ENCODE data around the gene PARVB.

PARVB gene

DNA sequence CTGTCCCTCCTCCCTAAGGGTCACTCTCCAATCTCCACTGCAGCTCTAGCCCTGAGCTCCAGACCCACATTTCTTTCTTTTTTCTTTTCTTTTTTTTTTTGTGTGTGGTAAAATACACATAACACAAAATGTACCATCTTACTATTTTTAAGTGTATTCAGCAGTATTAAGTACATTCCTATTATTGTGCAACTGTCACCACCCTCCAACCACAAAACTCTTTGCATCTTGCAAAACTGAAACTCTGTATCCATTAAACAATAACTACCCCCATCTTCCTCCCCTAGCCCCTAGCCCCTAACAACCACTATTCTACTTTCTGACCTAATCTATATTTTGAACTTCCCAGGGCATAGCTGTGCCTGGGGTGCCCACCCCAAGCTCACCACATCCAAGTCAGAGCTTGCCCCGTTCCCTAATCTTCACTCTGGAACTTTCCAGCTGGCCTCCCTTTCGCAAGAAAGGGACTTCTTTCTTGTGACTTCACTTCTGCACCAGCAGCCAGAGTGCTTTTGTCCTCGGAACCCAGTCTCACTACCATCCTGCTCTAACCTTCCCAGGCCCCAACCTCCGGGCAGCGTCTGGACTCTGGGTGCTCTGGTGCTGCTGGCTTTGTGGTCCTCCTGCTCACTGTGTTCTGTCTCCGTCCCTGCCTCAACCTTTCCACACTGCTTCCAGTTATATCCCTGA is 187.3 kb downstream of the PARVB start:
- TF ChIP-seq, protein P1, sequence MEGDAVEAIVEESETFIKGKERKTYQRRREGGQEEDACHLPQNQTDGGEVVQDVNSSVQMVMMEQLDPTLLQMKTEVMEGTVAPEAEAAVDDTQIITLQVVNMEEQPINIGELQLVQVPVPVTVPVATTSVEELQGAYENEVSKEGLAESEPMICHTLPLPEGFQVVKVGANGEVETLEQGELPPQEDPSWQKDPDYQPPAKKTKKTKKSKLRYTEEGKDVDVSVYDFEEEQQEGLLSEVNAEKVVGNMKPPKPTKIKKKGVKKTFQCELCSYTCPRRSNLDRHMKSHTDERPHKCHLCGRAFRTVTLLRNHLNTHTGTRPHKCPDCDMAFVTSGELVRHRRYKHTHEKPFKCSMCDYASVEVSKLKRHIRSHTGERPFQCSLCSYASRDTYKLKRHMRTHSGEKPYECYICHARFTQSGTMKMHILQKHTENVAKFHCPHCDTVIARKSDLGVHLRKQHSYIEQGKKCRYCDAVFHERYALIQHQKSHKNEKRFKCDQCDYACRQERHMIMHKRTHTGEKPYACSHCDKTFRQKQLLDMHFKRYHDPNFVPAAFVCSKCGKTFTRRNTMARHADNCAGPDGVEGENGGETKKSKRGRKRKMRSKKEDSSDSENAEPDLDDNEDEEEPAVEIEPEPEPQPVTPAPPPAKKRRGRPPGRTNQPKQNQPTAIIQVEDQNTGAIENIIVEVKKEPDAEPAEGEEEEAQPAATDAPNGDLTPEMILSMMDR (IDR thresholded peaks at IDR 0.05), result no peak
- Histone ChIP-seq H3K4me3 (peak overlapping the region; percentile 35), H3K27ac (peak overlapping the region; percentile 37 to 88)
- DNase-seq (ENCODE audit: low spot score), result peak; percentile 69

- peak; percentile 76 for DNase-seq (ENCODE audit: low spot score)
- peak overlapping the region; percentile 37 to 88 for H3K27ac ChIP-seq
- peak overlapping the region; percentile 35 for H3K4me3 ChIP-seq
- TF ChIP-seq, protein P1 (IDR thresholded peaks at IDR 0.05), result no peak
These were observed 188.1 kb downstream of the PARVB start for GRCh38 chr22:44211946-44212930.

GRCh38 chr22:44212936-44213335 is 188.8 kb downstream of the PARVB start:
- TF ChIP-seq, protein P1 (IDR thresholded peaks at IDR 0.05), result no peak
- Histone ChIP-seq H3K4me3 (no peak overlapping the region), H3K27ac (peak overlapping the region in 1 of 2 donors; percentile 88)
- peak; percentile 57 for DNase-seq (ENCODE audit: low spot score)

DNA sequence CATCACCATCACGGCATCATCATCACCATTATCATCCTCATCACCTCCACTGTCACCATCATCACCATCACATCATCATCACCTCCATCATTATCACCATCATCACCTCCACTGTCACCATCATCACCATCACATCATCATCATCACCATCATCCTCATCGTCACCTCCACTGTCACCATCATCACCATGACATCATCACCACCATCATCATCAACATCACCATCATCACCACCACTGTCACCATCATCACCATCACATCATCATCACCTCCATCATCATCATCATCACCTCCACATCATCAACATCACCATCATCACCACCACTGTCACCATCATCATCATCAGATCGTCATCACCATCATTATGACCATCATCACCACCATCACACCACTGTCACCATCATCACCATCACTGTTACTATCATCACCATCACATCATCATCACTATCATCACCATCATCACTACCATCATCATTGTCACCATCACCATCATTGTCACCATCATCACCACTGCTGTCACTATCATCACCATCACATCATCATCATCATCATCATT is 189.5 kb downstream of the PARVB start:
- no peak overlapping the region for H3K27ac ChIP-seq
- TF ChIP-seq, protein P1 (IDR thresholded peaks at IDR 0.05), result no peak
- no peak for DNase-seq (ENCODE audit: low spot score)
- no peak overlapping the region for H3K4me3 ChIP-seq

- no peak for DNase-seq (ENCODE audit: low spot score)
- Histone ChIP-seq H3K4me3 (no peak overlapping the region), H3K27ac (no peak overlapping the region)
- TF ChIP-seq, protein P1 (IDR thresholded peaks at IDR 0.05), result no peak
These were observed 190.1 kb downstream of the PARVB start for GRCh38 chr22:44214187-44214586.

DNA sequence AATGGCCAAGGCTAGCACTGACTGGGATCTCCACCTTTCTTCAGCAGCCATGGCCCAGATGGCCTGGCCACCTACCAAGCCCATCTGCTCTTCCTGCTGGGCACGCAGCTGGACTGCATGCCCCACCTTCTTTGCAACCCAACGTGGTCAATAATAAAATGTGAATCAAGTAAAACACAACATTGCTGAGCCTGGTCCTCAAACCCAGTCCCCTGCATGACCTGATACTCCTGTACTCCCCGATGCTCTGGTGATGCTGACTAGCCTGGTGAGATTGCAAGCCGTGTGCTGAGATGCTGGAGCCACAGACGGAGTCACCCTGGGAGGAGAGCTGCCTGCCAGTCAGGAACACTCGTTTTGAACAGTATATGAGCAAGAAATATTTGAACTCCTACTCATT is 190.7 kb downstream of the PARVB start:
- TF ChIP-seq, protein P1 (IDR thresholded peaks at IDR 0.05), result no peak
- DNase-seq (ENCODE audit: low spot score), result no peak
- Histone ChIP-seq H3K4me3 (no peak overlapping the region), H3K27ac (no peak overlapping the region)
